Muscle of leg (tissue), 11 donors: ENCODE results near the gene WNT9A. TPM values are rescaled to one million over a fixed set of nuclear protein-coding genes. Genes with fewer than 3 reads are reported as not detected.

Experiments used
- DNase-seq: peaks from one replicate; pipeline ENCODE4 v3.0.0; 2013
- H3K27ac ChIP-seq: one replicate; pipeline ENCODE4 v1.5.1; 2013; ENCODE audit warnings: mild to moderate bottlenecking, low read length, control low read depth
- H3K27me3 ChIP-seq: one replicate; pipeline ENCODE4 v1.6.1; 2013; ENCODE audit warnings: low read length; ENCODE audit not compliant: control insufficient read depth, insufficient read depth
- H3K36me3 ChIP-seq: one replicate; pipeline ENCODE4 v1.6.1; 2013; ENCODE audit warnings: low read length; ENCODE audit not compliant: control insufficient read depth, insufficient read depth
- H3K4me1 ChIP-seq: one replicate; pipeline ENCODE4 v1.6.1; 2013; ENCODE audit warnings: low read length; ENCODE audit not compliant: control insufficient read depth, insufficient read depth
- H3K4me3 ChIP-seq: one replicate; pipeline ENCODE4 v1.5.1; 2013; ENCODE audit warnings: low read length, control low read depth
- H3K9me3 ChIP-seq: replicated peaks from 2 replicates; pipeline ENCODE4 v1.6.1; 2013; ENCODE audit warnings: low read depth, low read length; ENCODE audit not compliant: control insufficient read depth
- WGBS: methylation state at CpG from one replicate; pipeline ENCODE4 v1.1.5; 2013; ENCODE audit warnings: missing lambda C conversion rate; ENCODE audit not compliant: insufficient coverage; 5-methylcytosine and 5-hydroxymethylcytosine counted together
- polyA plus RNA-seq, 8 donors: library from polyadenylated mRNA; unstranded; fragments of 120-200 nt; gene quantifications; one replicate each; pipeline versions ENCODE4 v1.2.1 to v1.2.3, GENCODE V29; 2013; ENCODE audit warnings: inconsistent platforms in 1 of 8, low replicate concordance in 1 of 8; ENCODE audit not compliant: insufficient read length in 8 of 8, insufficient read depth in 1 of 8
- total RNA-seq: library from RNA; stranded (reverse); fragments of 120-200 nt; gene quantifications from one replicate; pipeline ENCODE4 v1.2.4, GENCODE V29; 2013

WNT9A gene
- total and polyA plus RNA-seq, 9 donors = 4.6 to 10.2 (median 6.5) TPM

GRCh38 chr1:227940791-227941241, 6.9 kb downstream of the WNT9A start:
- 86% methylated on average over 16 of the region's 17 CpGs for WGBS
- no peak overlapping the region for H3K27ac ChIP-seq
- no peaks in the 10 kb centered on the region for H3K9me3 ChIP-seq
- peaks cover 66% of the 10 kb centered on the region for H3K4me1 ChIP-seq
- H3K36me3 ChIP-seq = peaks cover 10% of the 10 kb centered on the region
- H3K27me3 ChIP-seq = no peaks in the 10 kb centered on the region
- DNase-seq = no peak
- H3K4me3 ChIP-seq = no peak overlapping the region

GRCh38 chr1:227939791-227940771, 7.7 kb downstream of the WNT9A start:
- Histone ChIP-seq H3K27ac (no peak overlapping the region), H3K27me3 (no peaks in the 10 kb centered on the region), H3K4me1 (peaks cover 59% of the 10 kb centered on the region), H3K36me3 (peaks cover 12% of the 10 kb centered on the region), H3K4me3 (no peak overlapping the region), H3K9me3 (no peaks in the 10 kb centered on the region)
- no peak for DNase-seq
- WGBS = 71% methylated on average over 19 of the region's 20 CpGs

- Histone ChIP-seq H3K4me1 (peaks cover 52% of the 10 kb centered on the region), H3K36me3 (peaks cover 12% of the 10 kb centered on the region), H3K27me3 (no peaks in the 10 kb centered on the region), H3K9me3 (no peaks in the 10 kb centered on the region), H3K4me3 (no peak overlapping the region), H3K27ac (no peak overlapping the region)
- WGBS = 71% methylated on average over 25 of the region's 27 CpGs
- DNase-seq = no peak
These were observed 8.6 kb downstream of the WNT9A start for GRCh38 chr1:227938911-227939790.

- H3K4me1 ChIP-seq = peaks cover 43% of the 10 kb centered on the region
- no peak for DNase-seq
- no peaks in the 10 kb centered on the region for H3K27me3 ChIP-seq
- H3K27ac ChIP-seq = no peak overlapping the region
- 91% methylated on average over 10 of the region's 10 CpGs for WGBS
- no peak overlapping the region for H3K4me3 ChIP-seq
- peaks cover 12% of the 10 kb centered on the region for H3K36me3 ChIP-seq
- no peaks in the 10 kb centered on the region for H3K9me3 ChIP-seq
These were observed 9.5 kb downstream of the WNT9A start for GRCh38 chr1:227938276-227938675.

GRCh38 chr1:227937838-227938145, 9.9 kb downstream of the WNT9A start:
- no peak overlapping the region for H3K4me3 ChIP-seq
- H3K4me1 ChIP-seq = peaks cover 38% of the 10 kb centered on the region
- H3K27me3 ChIP-seq = no peaks in the 10 kb centered on the region
- no peak overlapping the region for H3K27ac ChIP-seq
- DNase-seq = no peak
- H3K36me3 ChIP-seq = peaks cover 12% of the 10 kb centered on the region
- no peaks in the 10 kb centered on the region for H3K9me3 ChIP-seq
- 90% methylated on average over 7 of the region's 7 CpGs for WGBS

GRCh38 chr1:227937031-227937837, 10.5 kb downstream of the WNT9A start:
- Histone ChIP-seq H3K4me3 (no peak overlapping the region), H3K27ac (no peak overlapping the region), H3K4me1 (peaks cover 33% of the 10 kb centered on the region), H3K27me3 (no peaks in the 10 kb centered on the region), H3K36me3 (peaks cover 12% of the 10 kb centered on the region), H3K9me3 (no peaks in the 10 kb centered on the region)
- DNase-seq = no peak
- WGBS = 66% methylated on average over 18 of the region's 20 CpGs

- H3K36me3 ChIP-seq = peaks cover 12% of the 10 kb centered on the region
- no peak for DNase-seq
- WGBS = 97% methylated on average over 5 of the region's 7 CpGs
- H3K27ac ChIP-seq = no peak overlapping the region
- H3K9me3 ChIP-seq = no peaks in the 10 kb centered on the region
- no peaks in the 10 kb centered on the region for H3K27me3 ChIP-seq
- no peak overlapping the region for H3K4me3 ChIP-seq
- H3K4me1 ChIP-seq = peaks cover 19% of the 10 kb centered on the region
These were observed 11.9 kb downstream of the WNT9A start for GRCh38 chr1:227935826-227936225.

- H3K27ac ChIP-seq = peak overlapping the region; percentile 35
- peaks cover 12% of the 10 kb centered on the region for H3K36me3 ChIP-seq
- no peaks in the 10 kb centered on the region for H3K9me3 ChIP-seq
- peak; percentile 66 for DNase-seq
- H3K4me1 ChIP-seq = peaks cover 8% of the 10 kb centered on the region
- H3K4me3 ChIP-seq = no peak overlapping the region
- H3K27me3 ChIP-seq = no peaks in the 10 kb centered on the region
- WGBS = 48% methylated on average over 5 of the region's 5 CpGs
These were observed 13.0 kb downstream of the WNT9A start for GRCh38 chr1:227934476-227935313.
